HG02571 (cell line): ENCODE measurements around the gene PLXNA4.

Source experiments
- ATAC-seq: cut with Tn5 transposase; IDR thresholded peaks from one replicate; pipeline ENCODE4 v1.9.1; 2021; ENCODE audit warnings: mild to moderate bottlenecking, moderate library complexity; ENCODE audit not compliant: unreplicated experiment

PLXNA4 gene

GRCh38 chr7:132504852-132505251, 71.4 kb downstream of the PLXNA4 start:
- no peak for ATAC-seq

- ATAC-seq: no peak
Observed at GRCh38 chr7:132504071-132504470, 72.2 kb downstream of the PLXNA4 start.

- ATAC-seq: no peak
Observed at GRCh38 chr7:132503415-132503814, 72.9 kb downstream of the PLXNA4 start.

GRCh38 chr7:132501956-132502355, 74.3 kb downstream of the PLXNA4 start:
- no peak for ATAC-seq

- ATAC-seq: no peak
Observed at GRCh38 chr7:132500727-132501440, 75.4 kb downstream of the PLXNA4 start.

- no peak for ATAC-seq
Observed at GRCh38 chr7:132499487-132499886, 76.8 kb downstream of the PLXNA4 start.

- ATAC-seq: no peak
Observed at GRCh38 chr7:132499065-132499464, 77.2 kb downstream of the PLXNA4 start.

GRCh38 chr7:132498319-132498718, 78.0 kb downstream of the PLXNA4 start:
- ATAC-seq: no peak

GRCh38 chr7:132497098-132497497, 79.2 kb downstream of the PLXNA4 start:
- no peak for ATAC-seq

GRCh38 chr7:132495936-132496335, 80.3 kb downstream of the PLXNA4 start:
- ATAC-seq: no peak

- no peak for ATAC-seq
Observed at GRCh38 chr7:132494474-132494873, 81.8 kb downstream of the PLXNA4 start.

- no peak for ATAC-seq
Observed at GRCh38 chr7:132492823-132493445, 83.3 kb downstream of the PLXNA4 start.

- no peak for ATAC-seq
Observed at GRCh38 chr7:132491391-132491945, 84.8 kb downstream of the PLXNA4 start.

GRCh38 chr7:132490474-132490873, 85.8 kb downstream of the PLXNA4 start:
- no peak for ATAC-seq

GRCh38 chr7:132489776-132490237, 86.5 kb downstream of the PLXNA4 start:
- ATAC-seq: no peak

GRCh38 chr7:132488634-132489302, 87.5 kb downstream of the PLXNA4 start:
- ATAC-seq: no peak

- no peak for ATAC-seq
Observed at GRCh38 chr7:132486274-132486610, 90.0 kb downstream of the PLXNA4 start.

GRCh38 chr7:132485600-132486273, 90.5 kb downstream of the PLXNA4 start:
- ATAC-seq: no peak

- no peak for ATAC-seq
Observed at GRCh38 chr7:132485136-132485535, 91.1 kb downstream of the PLXNA4 start.

GRCh38 chr7:132482866-132483265, 93.4 kb downstream of the PLXNA4 start:
- ATAC-seq: no peak

- no peak for ATAC-seq
Observed at GRCh38 chr7:132480534-132480933, 95.7 kb downstream of the PLXNA4 start.
